Measurements from ENCODE around the gene FAM234B. TPM values are rescaled to one million over a fixed set of nuclear protein-coding genes. Genes with fewer than 3 reads are reported as not detected.

Gene FAM234B
- total RNA-seq, 1 experiment from 2014 or later: 5.7 TPM

GRCh38 chr12:13126494-13126893 lies 82.3 kb downstream of the FAM234B start:
- H3K27me3 Mint-ChIP-seq (ENCODE audit: insufficient read depth, unreplicated experiment): no peaks in the 10 kb centered on the region
- BruUV-seq (replicated peaks): no TSS peak
- H3K4me3 Mint-ChIP-seq (ENCODE audit: unreplicated experiment): no peak overlapping the region
- TF ChIP-seq CTCF (IDR thresholded peaks at IDR 0.05; ENCODE audit: unreplicated experiment): no peak
- H3K27ac Mint-ChIP-seq (ENCODE audit: low read depth, unreplicated experiment): no peak overlapping the region
- no peaks in the 10 kb centered on the region for H3K9me3 Mint-ChIP-seq (ENCODE audit: unreplicated experiment)
- POLR2A ChIA-PET: interaction anchor here (0.9 to 1.8 kb wide), 3 partner anchors 9 to 28 kb away, joined by 4 to 5 read pairs (median 4); no protein-coding TSS in a partner anchor
- no peaks in the 10 kb centered on the region for H3K36me3 Mint-ChIP-seq (ENCODE audit: insufficient read depth, unreplicated experiment)
- intact Hi-C loops (cut with micrococcal nuclease): no loop called here
- DNase-seq (ENCODE audit: unreplicated experiment): peak; percentile 37
- H3K4me1 Mint-ChIP-seq (ENCODE audit: insufficient read depth, unreplicated experiment): peaks cover 22% of the 10 kb centered on the region
- CTCF ChIA-PET: interaction anchor here (0.6 to 1.0 kb wide), 3 partner anchors 9 to 144 kb away, joined by 3 to 5 read pairs (median 4); no protein-coding TSS in a partner anchor

GRCh38 chr12:13127444-13127843 lies 83.3 kb downstream of the FAM234B start:
- ChIA-PET POLR2A (interaction anchor here (0.7 to 1.8 kb wide), 2 partner anchors 11 to 184 kb away, joined by 3 to 4 read pairs; no protein-coding TSS in a partner anchor), CTCF (interaction anchor here (0.6 to 1.0 kb wide), 6 partner anchors 8 to 287 kb away, joined by 3 to 5 read pairs (median 4); no protein-coding TSS in a partner anchor)
- BruUV-seq (replicated peaks): no TSS peak
- no peak for TF ChIP-seq CTCF (IDR thresholded peaks at IDR 0.05; ENCODE audit: unreplicated experiment)
- no peak overlapping the region for H3K27ac Mint-ChIP-seq (ENCODE audit: low read depth, unreplicated experiment)
- no peak overlapping the region for H3K4me3 Mint-ChIP-seq (ENCODE audit: unreplicated experiment)
- no peaks in the 10 kb centered on the region for H3K9me3 Mint-ChIP-seq (ENCODE audit: unreplicated experiment)
- H3K4me1 Mint-ChIP-seq (ENCODE audit: insufficient read depth, unreplicated experiment): peaks cover 28% of the 10 kb centered on the region
- H3K36me3 Mint-ChIP-seq (ENCODE audit: insufficient read depth, unreplicated experiment): no peaks in the 10 kb centered on the region
- no peak for DNase-seq (ENCODE audit: unreplicated experiment)
- H3K27me3 Mint-ChIP-seq (ENCODE audit: insufficient read depth, unreplicated experiment): no peaks in the 10 kb centered on the region
- intact Hi-C loops (cut with micrococcal nuclease): no loop called here

- no peaks in the 10 kb centered on the region for H3K36me3 Mint-ChIP-seq (ENCODE audit: insufficient read depth, unreplicated experiment)
- DNase-seq (ENCODE audit: unreplicated experiment): no peak
- H3K9me3 Mint-ChIP-seq (ENCODE audit: unreplicated experiment): no peaks in the 10 kb centered on the region
- TF ChIP-seq CTCF (IDR thresholded peaks at IDR 0.05; ENCODE audit: unreplicated experiment): no peak
- no peak overlapping the region for H3K4me3 Mint-ChIP-seq (ENCODE audit: unreplicated experiment)
- BruUV-seq (replicated peaks): no TSS peak
- POLR2A ChIA-PET: no interaction called here
- CTCF ChIA-PET: interaction anchor here (1.0 to 1.6 kb wide), 2 partner anchors 18 to 234 kb away, joined by 3 read pairs; no protein-coding TSS in a partner anchor
- no peaks in the 10 kb centered on the region for H3K27me3 Mint-ChIP-seq (ENCODE audit: insufficient read depth, unreplicated experiment)
- intact Hi-C loops (cut with micrococcal nuclease): no loop called here
- H3K27ac Mint-ChIP-seq (ENCODE audit: low read depth, unreplicated experiment): no peak overlapping the region
- peaks cover 30% of the 10 kb centered on the region for H3K4me1 Mint-ChIP-seq (ENCODE audit: insufficient read depth, unreplicated experiment)
Measured at GRCh38 chr12:13128291-13128965, 84.2 kb downstream of the FAM234B start.

- H3K4me1 Mint-ChIP-seq (ENCODE audit: insufficient read depth, unreplicated experiment): peaks cover 37% of the 10 kb centered on the region
- no peaks in the 10 kb centered on the region for H3K9me3 Mint-ChIP-seq (ENCODE audit: unreplicated experiment)
- no peak overlapping the region for H3K4me3 Mint-ChIP-seq (ENCODE audit: unreplicated experiment)
- no peaks in the 10 kb centered on the region for H3K27me3 Mint-ChIP-seq (ENCODE audit: insufficient read depth, unreplicated experiment)
- ChIA-PET CTCF (no interaction called here), POLR2A (no interaction called here)
- no peak for DNase-seq (ENCODE audit: unreplicated experiment)
- intact Hi-C loops (cut with micrococcal nuclease): no loop called here
- no peak overlapping the region for H3K27ac Mint-ChIP-seq (ENCODE audit: low read depth, unreplicated experiment)
- H3K36me3 Mint-ChIP-seq (ENCODE audit: insufficient read depth, unreplicated experiment): no peaks in the 10 kb centered on the region
- TF ChIP-seq CTCF (IDR thresholded peaks at IDR 0.05; ENCODE audit: unreplicated experiment): no peak
- no TSS peak for BruUV-seq (replicated peaks)
Measured at GRCh38 chr12:13130981-13131380, 86.8 kb downstream of the FAM234B start.

Other genes starting within 250 kb of the FAM234B start
- gene DDX47, start 231.0 kb upstream of the FAM234B start, total RNA-seq (2022): 47.0 and 47.7 TPM in 2 replicates
- gene GPRC5A, start 152.8 kb upstream of the FAM234B start, total RNA-seq (2022): 24.1 and 42.1 TPM in 2 replicates
- gene GPRC5D, start 92.2 kb upstream of the FAM234B start, total RNA-seq (2022): not detected in 2 replicates
- 30.8 and 31.2 TPM in 2 replicates for gene HEBP1, start 44.1 kb upstream of the FAM234B start, total RNA-seq (2022)
- not detected in 2 replicates for gene GSG1, start 59.3 kb downstream of the FAM234B start, total RNA-seq (2022)
- 193 and 230 TPM in 2 replicates for gene EMP1, start 152.3 kb downstream of the FAM234B start, total RNA-seq (2022)